Mammary epithelial cell (primary cell): ENCODE results near the gene CADM2.

Experiments
- EZH2 ChIP-seq: IDR thresholded peaks from 2 replicates; pipeline ENCODE4 v1.6.1; 2012; ENCODE audit warnings: low read length, inconsistent platforms, borderline replicate concordance
- TF ChIP-seq, protein P1 (sequence below), 2 donors: IDR thresholded peaks in 1 of 2; conservative IDR thresholded peaks in 1 of 2; 2 replicates each; pipeline ENCODE4 v1.5.1; 2011 to 2012; ENCODE audit warnings: inconsistent platforms in 2 of 2, low read length in 2 of 2, mild to moderate bottlenecking in 2 of 2, control low read depth in 1 of 2, low read depth in 1 of 2; ENCODE audit not compliant: insufficient read depth in 1 of 2; ENCODE audit errors: extremely low read depth in 1 of 2

DNA sequence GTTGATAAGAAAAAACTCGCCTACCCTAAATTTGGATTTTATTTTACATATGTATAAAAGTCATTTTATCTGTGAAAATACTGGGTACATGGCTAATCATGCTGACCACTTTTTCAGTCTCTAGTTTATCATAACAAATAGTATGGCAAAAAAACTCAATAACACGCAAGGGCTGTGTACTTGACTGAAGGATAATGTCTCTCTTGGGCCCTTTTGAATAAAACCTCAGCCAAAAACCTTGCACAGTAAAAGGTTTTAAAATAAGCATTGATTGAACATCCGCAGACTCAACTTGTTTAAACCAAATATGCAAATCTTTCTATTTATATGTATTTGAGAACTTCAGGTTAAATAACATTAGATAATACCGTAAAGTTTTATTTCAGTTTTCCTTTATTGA lies 285.3 kb downstream of the CADM2 start:
- TF ChIP-seq, protein P1, sequence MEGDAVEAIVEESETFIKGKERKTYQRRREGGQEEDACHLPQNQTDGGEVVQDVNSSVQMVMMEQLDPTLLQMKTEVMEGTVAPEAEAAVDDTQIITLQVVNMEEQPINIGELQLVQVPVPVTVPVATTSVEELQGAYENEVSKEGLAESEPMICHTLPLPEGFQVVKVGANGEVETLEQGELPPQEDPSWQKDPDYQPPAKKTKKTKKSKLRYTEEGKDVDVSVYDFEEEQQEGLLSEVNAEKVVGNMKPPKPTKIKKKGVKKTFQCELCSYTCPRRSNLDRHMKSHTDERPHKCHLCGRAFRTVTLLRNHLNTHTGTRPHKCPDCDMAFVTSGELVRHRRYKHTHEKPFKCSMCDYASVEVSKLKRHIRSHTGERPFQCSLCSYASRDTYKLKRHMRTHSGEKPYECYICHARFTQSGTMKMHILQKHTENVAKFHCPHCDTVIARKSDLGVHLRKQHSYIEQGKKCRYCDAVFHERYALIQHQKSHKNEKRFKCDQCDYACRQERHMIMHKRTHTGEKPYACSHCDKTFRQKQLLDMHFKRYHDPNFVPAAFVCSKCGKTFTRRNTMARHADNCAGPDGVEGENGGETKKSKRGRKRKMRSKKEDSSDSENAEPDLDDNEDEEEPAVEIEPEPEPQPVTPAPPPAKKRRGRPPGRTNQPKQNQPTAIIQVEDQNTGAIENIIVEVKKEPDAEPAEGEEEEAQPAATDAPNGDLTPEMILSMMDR (conservative IDR thresholded peaks at IDR 0.05 in 1 of 2, IDR thresholded peaks at IDR 0.05 in 1 of 2; ENCODE audit: extremely low read depth in 1 of 2, insufficient read depth in 1 of 2, low read depth in 1 of 2, low read length in 2 of 2) = no peak
- no peak for TF ChIP-seq EZH2
